Activated CD4-positive, alpha-beta T cell treated with anti-CD3 and anti-CD28 coated beads for 48 hours (primary cell): Measurements from ENCODE around the gene DCC.

Source experiments
- DNase-seq: peaks from one replicate; pipeline ENCODE4 v3.0.0-alpha.2; 2020

The DCC gene

GRCh38 chr18:52339891-52340371 is at the start of gene DCC:
Gene DCC (plus strand): TSS chr18:52340197. CDS start chr18:52340788, 591 bp downstream.
- no peak for DNase-seq

GRCh38 chr18:52310651-52311050 is 29.3 kb upstream of the DCC start:
- no peak for DNase-seq

GRCh38 chr18:52311331-52311730 is 28.7 kb upstream of the DCC start:
- no peak for DNase-seq

GRCh38 chr18:52312346-52312745 is 27.7 kb upstream of the DCC start:
- no peak for DNase-seq

- no peak for DNase-seq
Measured at GRCh38 chr18:52313213-52313612, 26.8 kb upstream of the DCC start.

GRCh38 chr18:52319424-52319983 is 20.5 kb upstream of the DCC start:
- DNase-seq, result no peak

GRCh38 chr18:52322307-52322706 is 17.7 kb upstream of the DCC start:
- no peak for DNase-seq

GRCh38 chr18:52323802-52324201 is 16.2 kb upstream of the DCC start:
- no peak for DNase-seq

- no peak for DNase-seq
Measured at GRCh38 chr18:52325997-52326396, 14.0 kb upstream of the DCC start.

- no peak for DNase-seq
Measured at GRCh38 chr18:52333860-52334259, 6.1 kb upstream of the DCC start.

- no peak for DNase-seq
Measured at GRCh38 chr18:52334307-52334706, 5.7 kb upstream of the DCC start.

- DNase-seq, result no peak
Measured at GRCh38 chr18:52334896-52335295, 5.1 kb upstream of the DCC start.

GRCh38 chr18:52337276-52337675 is 2.7 kb upstream of the DCC start:
- DNase-seq, result no peak

- DNase-seq, result no peak
Measured at GRCh38 chr18:52340406-52341102, 557 bp downstream of the DCC start.

- DNase-seq, result no peak
Measured at GRCh38 chr18:52341103-52341432, 1.1 kb downstream of the DCC start.

GRCh38 chr18:52341608-52342381 is 1.8 kb downstream of the DCC start:
- no peak for DNase-seq

- no peak for DNase-seq
Measured at GRCh38 chr18:52342456-52342855, 2.5 kb downstream of the DCC start.

- DNase-seq, result no peak
Measured at GRCh38 chr18:52343138-52343537, 3.1 kb downstream of the DCC start.

GRCh38 chr18:52343731-52344340 is 3.8 kb downstream of the DCC start:
- no peak for DNase-seq

GRCh38 chr18:52344881-52345280 is 4.9 kb downstream of the DCC start:
- DNase-seq, result no peak

GRCh38 chr18:52345428-52345827 is 5.4 kb downstream of the DCC start:
- DNase-seq, result no peak

- DNase-seq, result peak; percentile 23
Measured at GRCh38 chr18:52348209-52348608, 8.2 kb downstream of the DCC start.

GRCh38 chr18:52349498-52349897 is 9.5 kb downstream of the DCC start:
- no peak for DNase-seq

- no peak for DNase-seq
Measured at GRCh38 chr18:52352920-52353319, 12.9 kb downstream of the DCC start.
